Measurements from ENCODE around the gene C1orf105.

- TF ChIP-seq ATF1 (CRISPR knock-in tag; IDR thresholded peaks at IDR 0.05), result no peak
- TF ChIP-seq CTCF (IDR thresholded peaks at IDR 0.05), result no peak
- TF ChIP-seq USF1 (CRISPR knock-in tag; IDR thresholded peaks at IDR 0.05), result no peak
- TF ChIP-seq RELA (CRISPR knock-in tag; IDR thresholded peaks at IDR 0.05; ENCODE audit: borderline replicate concordance), result no peak
- no peak for TF ChIP-seq SP1 (CRISPR knock-in tag; conservative IDR thresholded peaks at IDR 0.05)
- TF ChIP-seq ZBTB21 (CRISPR knock-in tag; IDR thresholded peaks at IDR 0.05; ENCODE audit: borderline replicate concordance), result no peak
- TF ChIP-seq GTF2I (CRISPR knock-in tag; conservative IDR thresholded peaks at IDR 0.05), result no peak
- TF ChIP-seq NR1H2 (CRISPR knock-in tag; IDR thresholded peaks at IDR 0.05), result no peak
- TF ChIP-seq NR3C1 (CRISPR knock-in tag; conservative IDR thresholded peaks at IDR 0.05; ENCODE audit: low read depth), result no peak
- TF ChIP-seq ZNF423 (CRISPR knock-in tag; IDR thresholded peaks at IDR 0.05), result no peak
- no peak for TF ChIP-seq ZNF263 (CRISPR knock-in tag; IDR thresholded peaks at IDR 0.05; ENCODE audit: low read depth)
- TF ChIP-seq ZNF425 (CRISPR knock-in tag; conservative IDR thresholded peaks at IDR 0.05), result no peak
- no peak for TF ChIP-seq USF2 (CRISPR knock-in tag; IDR thresholded peaks at IDR 0.05)
Observed at GRCh38 chr1:172510479-172510878, 90.0 kb downstream of the C1orf105 start.
